ENCODE results near the gene SCAF11. TPM values are rescaled to one million over a fixed set of nuclear protein-coding genes. Genes with fewer than 3 reads are reported as not detected.
"Not testable (repeated sequence)": the region's sequence is repeated elsewhere in the genome, so short reads cannot be mapped to it uniquely, and the experiment has no call there.

SCAF11 gene
- total RNA-seq, 1 donor, result 186 TPM

DNA sequence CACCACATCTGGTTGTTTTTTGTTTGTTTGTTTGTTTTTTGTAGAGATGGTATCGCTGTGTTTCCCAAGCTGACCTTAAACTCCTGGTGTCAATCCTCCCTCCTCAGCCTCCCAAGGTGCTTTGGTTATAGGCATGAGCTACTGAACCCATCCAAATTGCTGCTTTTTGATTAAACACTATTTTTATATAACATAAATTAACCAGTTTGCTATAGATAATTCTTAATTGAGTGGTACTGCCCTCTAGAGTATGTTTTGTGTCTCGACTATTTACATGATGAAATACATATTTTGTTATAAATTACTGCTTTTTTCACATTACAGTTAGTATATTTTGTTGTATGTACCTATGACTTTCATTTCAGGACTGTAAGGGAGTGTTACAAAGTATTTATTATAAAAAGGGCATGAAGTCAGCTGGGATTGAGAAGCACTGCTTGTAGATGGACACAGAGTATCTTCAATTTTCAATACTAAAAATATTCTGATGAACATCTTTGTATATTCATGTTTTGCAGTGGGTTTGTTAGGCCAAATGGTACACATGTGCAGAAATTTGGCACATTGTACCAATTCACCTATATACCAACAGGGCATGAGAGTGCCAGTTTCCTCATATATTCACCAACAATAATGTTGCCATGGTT lies 14.9 kb upstream of the SCAF11 start:
- peak; percentile 29 for DNase-seq (ENCODE audit: low read depth)
- H3K4me3 ChIP-seq (ENCODE audit: low read depth, low read length), result no peak overlapping the region
- TF ChIP-seq, protein P1, sequence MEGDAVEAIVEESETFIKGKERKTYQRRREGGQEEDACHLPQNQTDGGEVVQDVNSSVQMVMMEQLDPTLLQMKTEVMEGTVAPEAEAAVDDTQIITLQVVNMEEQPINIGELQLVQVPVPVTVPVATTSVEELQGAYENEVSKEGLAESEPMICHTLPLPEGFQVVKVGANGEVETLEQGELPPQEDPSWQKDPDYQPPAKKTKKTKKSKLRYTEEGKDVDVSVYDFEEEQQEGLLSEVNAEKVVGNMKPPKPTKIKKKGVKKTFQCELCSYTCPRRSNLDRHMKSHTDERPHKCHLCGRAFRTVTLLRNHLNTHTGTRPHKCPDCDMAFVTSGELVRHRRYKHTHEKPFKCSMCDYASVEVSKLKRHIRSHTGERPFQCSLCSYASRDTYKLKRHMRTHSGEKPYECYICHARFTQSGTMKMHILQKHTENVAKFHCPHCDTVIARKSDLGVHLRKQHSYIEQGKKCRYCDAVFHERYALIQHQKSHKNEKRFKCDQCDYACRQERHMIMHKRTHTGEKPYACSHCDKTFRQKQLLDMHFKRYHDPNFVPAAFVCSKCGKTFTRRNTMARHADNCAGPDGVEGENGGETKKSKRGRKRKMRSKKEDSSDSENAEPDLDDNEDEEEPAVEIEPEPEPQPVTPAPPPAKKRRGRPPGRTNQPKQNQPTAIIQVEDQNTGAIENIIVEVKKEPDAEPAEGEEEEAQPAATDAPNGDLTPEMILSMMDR (IDR thresholded peaks at IDR 0.05; ENCODE audit: insufficient read depth, low read depth, low read length), result peak; percentile 38

DNA sequence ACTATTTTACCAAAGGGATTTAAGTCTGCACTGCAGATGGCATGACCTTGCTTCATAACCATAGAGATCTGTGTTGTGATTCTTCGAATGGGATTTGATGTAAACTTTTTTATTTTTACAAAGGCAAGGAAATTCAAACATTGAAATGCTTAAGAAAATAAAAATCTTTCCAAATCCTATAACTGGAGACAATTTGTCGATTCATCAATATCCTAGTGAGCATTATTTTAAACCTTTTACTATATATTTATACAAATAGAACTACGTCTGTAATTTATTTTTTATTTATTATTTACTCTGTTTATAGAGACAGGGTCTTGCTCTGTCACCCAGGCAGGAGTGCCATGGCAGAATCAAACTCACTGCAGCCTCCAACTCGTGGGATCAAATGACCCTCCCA lies 14.3 kb upstream of the SCAF11 start:
- DNase-seq (ENCODE audit: low read depth), result no peak
- TF ChIP-seq, protein P1 (IDR thresholded peaks at IDR 0.05; ENCODE audit: insufficient read depth, low read depth, low read length), result no peak
- no peak overlapping the region for H3K4me3 ChIP-seq (ENCODE audit: low read depth, low read length)

DNA sequence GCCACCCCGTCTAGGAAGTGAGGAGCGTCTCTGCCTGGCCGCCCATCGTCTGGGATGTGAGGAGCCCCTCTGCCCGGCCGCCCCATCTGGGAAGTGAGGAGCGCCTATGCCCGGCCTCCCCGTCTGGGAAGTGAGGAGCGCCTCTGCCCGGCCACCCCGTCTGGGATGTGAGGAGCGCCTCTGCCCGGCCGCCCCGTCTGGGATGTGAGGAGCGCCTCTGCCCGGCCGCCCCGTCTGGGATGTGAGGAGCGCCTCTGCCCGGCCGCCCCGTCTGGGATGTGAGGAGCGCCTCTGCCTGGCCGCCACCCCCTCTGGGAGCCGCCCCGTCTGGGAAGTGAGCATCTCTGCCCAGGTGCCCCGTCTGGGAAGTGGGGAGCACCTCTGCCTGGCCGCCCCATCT lies 9.7 kb upstream of the SCAF11 start:
- not testable (repeated sequence) for DNase-seq (ENCODE audit: low read depth)

DNA sequence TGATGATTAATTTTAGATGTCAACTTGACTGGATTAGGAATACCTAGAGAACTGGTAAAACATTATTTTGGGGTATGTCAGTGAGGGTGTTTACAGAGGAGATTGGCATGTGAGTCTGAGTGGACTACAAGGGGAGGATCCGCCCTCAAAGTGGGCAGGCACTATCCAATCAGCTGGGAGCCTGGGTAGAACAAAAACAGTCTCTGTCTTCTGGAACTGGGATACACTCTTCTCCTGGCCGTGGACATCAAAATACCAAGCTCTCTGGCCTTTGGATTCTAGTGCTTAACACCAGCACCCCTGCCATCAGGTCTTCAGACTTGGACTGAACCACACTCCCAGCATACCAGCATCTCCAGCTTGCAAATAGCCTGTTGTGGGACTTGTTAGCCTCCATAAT lies 4.4 kb upstream of the SCAF11 start:
- H3K4me3 ChIP-seq (ENCODE audit: low read depth, low read length), result no peak overlapping the region
- TF ChIP-seq, protein P1 (IDR thresholded peaks at IDR 0.05; ENCODE audit: insufficient read depth, low read depth, low read length), result no peak
- DNase-seq (ENCODE audit: low read depth), result no peak

More for the DNA sequence above, 9.7 kb upstream of the SCAF11 start:
- not testable (repeated sequence) for H3K4me3 ChIP-seq (ENCODE audit: low read depth, low read length)

DNA sequence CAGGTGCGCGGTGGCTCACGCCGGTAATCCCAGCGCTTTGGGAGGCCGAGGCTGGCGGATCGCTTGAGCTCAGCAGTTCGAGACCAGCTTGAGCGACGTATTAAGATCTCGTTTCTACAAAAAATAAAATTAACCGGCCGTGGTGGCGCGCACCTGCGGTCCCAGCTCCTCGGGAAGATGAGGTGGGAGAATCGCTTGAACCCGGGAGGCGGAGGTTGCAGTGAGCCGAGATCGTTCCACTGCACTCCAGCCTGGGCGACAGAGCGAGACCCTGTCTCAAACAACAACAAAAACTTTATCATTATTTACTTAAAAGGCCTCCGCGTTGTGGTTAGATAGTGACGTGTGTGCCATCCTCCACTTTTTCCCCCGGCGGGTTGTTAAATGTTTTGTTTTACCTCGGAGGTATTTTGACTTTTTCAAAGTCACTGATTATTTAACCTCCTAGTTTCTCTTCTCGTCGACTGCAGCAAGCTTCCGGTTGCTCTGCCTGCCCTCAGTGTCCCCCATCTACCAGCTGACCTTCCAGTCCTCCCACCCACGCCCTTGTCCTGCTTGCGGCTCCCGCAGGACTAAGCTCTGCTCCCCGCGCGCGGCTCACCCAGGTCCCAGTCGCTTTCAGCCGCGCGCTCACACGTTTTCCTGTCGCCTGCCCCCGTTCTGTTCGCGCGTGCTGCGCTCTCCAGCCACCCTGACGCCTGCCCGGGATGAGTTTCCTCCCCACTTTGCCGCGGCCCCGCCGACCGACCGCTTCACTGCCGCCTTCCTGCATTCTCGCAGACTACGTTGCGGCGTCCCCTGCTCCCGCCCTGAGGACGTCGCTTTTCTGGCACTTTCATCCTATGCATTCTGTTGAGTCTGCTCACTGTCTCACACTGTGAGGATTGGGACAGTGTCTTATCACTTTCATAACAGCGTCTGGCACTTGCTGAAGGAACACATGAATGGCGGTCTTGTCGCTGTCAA lies 1.2 kb upstream of the SCAF11 start:
- H3K4me3 ChIP-seq (ENCODE audit: low read depth, low read length), result peak overlapping the region; percentile 75
- peak; percentile 62 for DNase-seq (ENCODE audit: low read depth)
- TF ChIP-seq, protein P1 (IDR thresholded peaks at IDR 0.05; ENCODE audit: insufficient read depth, low read depth, low read length), result no peak

DNA sequence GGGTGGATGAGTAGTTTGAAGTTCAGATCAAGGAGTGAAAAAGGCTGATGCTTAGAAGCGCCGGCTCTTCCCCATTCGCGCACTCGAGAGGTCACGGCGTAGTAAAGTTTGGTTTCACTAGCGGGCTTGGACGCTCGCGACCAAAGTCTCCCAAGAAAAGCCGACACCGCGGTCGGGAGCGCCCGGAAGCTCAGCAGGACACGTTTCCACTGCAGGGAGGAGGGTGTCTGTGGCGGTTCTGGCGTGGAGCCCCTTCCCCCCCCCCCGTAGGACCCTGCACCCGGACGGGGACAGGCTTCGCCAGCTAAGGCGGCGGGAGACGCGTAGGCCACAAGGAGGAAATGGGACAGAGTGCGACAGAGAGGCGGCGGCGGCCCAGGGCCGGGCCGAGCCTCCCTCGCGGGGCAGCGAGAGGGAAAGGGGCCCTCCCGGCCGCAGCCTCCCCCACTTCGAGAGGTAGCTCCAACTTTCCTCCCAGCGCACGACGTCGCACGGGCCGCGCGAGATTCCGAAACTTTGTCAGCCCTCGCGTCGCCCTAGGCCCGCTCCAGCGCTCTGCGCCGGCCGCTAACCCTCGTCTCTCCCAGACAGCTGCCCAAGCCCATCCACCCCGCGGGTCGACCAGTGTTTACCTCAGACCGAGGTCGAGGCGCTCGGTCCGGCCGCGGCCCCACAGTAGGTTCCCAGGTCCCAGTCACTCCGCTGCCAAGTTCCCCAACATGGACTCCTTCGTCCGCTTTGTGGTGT lies 480 bp downstream of the SCAF11 start:
- TF ChIP-seq, protein P1 (IDR thresholded peaks at IDR 0.05; ENCODE audit: insufficient read depth, low read depth, low read length), result no peak
- H3K4me3 ChIP-seq (ENCODE audit: low read depth, low read length), result peak overlapping the region; percentile 93
- DNase-seq (ENCODE audit: low read depth), result peak; percentile 71

DNA sequence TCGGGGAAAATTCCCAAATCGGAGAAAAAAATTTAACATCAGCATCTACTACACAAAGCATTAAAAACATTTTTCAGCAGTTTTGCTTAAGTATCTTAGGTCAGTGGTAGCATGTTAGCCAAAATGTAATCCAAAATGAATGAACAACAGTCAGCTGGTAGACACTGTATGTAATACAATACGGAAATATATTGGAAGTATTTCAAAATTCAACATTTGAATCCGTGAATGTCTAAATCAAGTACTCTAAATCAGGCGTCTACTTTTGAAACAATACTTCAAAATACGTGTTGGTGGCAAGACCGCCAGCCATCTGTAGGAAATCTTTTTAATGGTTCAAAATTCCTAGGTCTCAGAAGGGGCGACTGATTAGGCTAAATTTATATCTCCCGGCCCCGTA lies 1.1 kb downstream of the SCAF11 start:
- no peak for DNase-seq (ENCODE audit: low read depth)
- TF ChIP-seq, protein P1 (IDR thresholded peaks at IDR 0.05; ENCODE audit: insufficient read depth, low read depth, low read length), result no peak
- peak overlapping the region; percentile 93 for H3K4me3 ChIP-seq (ENCODE audit: low read depth, low read length)

All from fibroblast of villous mesenchyme (primary cell).